Activated CD8-positive, alpha-beta memory T cell treated with anti-CD3 and anti-CD28 coated beads for 1 hour (primary cell): ENCODE measurements around the gene WWC2.

Experiments used
- DNase-seq, 2 donors: peaks; one replicate each; pipeline ENCODE4 v3.0.0-alpha.2; 2020; ENCODE audit warnings: low read depth in 1 of 2; ENCODE audit errors: extremely low read depth in 1 of 2

WWC2 gene

DNA sequence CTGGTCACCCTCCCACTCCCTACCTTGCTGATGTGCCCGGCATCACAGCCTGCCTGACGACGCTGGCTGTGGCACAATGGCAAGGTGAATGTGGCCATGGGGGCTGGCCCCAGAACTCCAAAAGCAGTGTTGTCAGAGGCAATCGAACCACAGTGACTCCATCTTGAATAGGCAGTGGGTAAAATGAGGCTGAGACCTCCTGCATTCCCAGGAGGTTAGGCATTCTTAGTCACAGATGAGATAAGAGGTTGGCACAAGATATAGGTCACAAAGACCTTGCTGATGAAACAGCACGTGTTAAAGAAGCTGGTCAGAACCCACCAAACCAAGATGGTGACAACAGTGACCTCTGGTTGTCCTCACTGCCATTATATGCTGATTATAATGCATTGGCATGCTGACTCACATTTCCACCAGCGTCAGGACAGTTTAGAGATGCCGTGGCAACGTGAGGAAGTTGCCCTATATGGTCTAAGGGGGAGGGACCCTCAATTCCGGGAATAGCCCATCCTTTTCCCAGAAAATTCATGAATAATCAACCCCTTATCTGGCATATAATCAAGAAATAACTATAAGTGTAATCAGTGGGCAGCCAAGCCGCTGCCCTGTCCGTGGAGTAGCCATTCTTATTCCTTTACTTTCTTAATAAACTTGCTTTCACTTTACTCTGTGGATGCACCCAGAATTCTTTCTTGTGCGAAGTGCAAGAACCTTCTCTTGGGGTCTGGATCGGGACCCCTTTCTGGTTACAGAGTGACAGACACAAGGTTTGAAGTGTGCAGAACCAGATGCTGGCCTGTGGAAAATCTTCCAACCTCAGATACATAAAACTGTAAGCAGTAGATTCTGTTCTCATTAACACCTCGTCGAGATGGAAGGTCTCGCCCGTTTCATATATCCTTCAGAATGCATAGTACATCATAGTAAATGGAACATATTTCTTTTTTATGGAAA lies 249.9 kb downstream of the WWC2 start:
- no peak for DNase-seq

DNA sequence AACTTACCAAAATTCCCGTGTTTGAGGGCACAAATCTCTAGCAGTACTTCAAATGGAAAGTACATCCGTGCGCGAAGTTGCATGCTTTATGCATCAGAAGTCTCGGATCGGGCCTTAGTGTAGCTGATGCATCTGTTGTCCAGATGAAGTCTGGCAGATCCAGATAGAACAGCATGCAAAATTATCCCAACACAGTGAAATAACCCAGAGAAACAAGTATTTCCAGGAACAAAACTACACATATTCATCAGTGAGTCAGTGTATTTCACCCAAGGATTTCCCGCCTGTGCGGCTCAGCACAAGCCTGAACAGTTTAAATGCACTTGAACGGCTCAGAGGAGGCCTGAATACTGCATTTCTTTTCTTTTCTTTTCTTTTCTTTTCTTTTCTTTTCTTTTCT lies 250.6 kb downstream of the WWC2 start:
- no peak for DNase-seq

DNA sequence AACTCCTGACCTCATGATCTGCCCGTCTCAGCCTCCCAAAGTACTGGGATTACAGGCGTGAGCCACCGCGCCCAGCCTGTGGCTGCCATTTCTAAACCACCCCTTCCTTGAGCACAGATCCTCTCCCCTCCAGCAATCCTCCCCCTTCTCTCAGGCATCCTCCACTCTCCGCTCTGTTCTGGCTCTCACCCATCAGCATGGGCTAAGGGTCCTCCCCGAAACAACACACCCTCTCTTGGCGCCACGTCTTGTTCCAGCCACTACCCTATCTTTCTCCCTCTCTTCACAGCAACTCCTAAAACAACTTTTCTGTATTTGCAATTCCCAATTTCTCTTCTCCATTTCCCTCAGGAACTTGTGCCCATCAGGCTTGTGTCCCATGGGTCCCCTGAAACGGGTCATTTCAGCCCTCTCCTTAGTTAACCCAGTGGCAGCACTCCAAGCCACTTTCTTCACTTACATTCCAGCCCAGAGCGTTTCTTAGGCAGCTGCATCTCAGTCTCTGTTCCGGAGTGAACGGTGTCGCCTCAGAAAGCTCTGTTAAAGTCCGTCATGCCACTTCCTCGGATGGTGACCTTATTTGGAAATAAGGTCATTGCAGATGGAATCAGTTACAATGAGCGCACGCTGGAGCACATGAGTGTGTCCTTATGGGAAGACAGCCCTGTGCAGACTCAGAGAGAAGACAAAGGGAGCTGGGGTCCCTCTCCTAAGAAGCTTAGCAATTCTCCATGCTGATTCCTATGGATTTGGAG lies 251.4 kb downstream of the WWC2 start:
- DNase-seq: no peak

GRCh38 chr4:183352546-183352945 lies 253.5 kb downstream of the WWC2 start:
- no peak for DNase-seq

- DNase-seq: no peak
Observed at GRCh38 chr4:183353557-183353956, 254.5 kb downstream of the WWC2 start.

- DNase-seq: no peak
Observed at GRCh38 chr4:183354219-183354618, 255.2 kb downstream of the WWC2 start.

- no peak for DNase-seq
Observed at GRCh38 chr4:183355405-183355804, 256.3 kb downstream of the WWC2 start.

DNA sequence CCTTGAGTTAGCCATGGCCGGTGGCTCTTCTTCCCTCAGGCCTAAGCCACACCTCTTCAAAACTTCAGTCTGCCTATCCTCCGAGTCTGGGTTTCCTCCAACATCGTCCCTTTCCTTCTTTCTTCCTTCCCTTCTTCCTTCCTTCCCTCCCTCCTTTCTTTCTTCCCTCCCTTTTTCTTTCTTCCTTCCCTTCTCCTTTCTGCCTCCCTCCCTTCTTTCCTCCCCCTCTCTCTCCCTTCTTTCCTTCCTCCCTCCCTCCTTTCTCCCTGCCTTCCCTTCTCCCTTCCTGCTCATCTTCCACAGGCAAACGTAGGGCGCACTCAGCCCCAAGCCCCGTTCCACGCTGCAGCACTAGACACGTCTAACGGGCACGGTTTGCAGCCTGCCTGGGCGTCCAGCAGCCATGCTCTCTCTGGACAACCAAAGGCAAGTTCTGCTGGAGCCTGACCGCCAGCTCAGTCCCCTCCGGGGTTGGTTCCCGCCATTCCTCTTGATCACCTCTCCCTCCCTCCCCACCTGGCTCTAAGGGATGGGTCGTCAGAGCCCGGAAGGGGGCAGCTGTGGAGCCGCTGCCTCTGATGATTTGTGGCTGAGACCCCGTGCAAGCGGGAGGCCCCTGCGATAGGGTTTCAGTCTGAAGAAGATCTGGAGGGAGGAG lies 257.2 kb downstream of the WWC2 start:
- DNase-seq: no peak

- DNase-seq: no peak
Observed at GRCh38 chr4:183356931-183357675, 258.0 kb downstream of the WWC2 start.

DNA sequence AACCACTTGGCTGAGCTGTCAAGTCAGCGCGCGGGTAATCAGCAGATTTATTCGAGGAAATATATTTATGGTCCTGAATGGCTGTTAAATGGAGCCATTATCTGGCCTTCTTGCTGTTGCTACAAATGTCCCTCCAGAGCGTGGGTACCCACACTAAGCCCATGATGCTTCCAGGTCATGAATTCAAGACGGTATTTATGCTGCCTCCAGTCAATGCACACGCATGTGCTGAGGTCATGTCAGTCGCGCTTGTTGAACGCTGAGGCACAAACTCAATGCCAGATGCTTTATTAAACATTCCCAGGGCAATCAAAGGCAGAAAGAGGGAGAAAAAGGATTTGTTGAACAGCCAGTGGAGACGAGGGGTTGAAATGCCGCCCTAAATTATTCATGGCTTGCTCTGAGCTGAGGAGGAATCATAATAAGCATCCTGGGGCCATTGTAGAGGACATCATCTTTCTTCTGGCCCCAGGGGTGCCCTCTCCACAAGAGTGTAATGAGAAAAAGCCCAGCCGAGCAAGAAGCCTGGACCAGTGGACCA lies 259.2 kb downstream of the WWC2 start:
- DNase-seq: no peak

GRCh38 chr4:183360161-183360919 lies 261.3 kb downstream of the WWC2 start:
- DNase-seq: no peak

DNA sequence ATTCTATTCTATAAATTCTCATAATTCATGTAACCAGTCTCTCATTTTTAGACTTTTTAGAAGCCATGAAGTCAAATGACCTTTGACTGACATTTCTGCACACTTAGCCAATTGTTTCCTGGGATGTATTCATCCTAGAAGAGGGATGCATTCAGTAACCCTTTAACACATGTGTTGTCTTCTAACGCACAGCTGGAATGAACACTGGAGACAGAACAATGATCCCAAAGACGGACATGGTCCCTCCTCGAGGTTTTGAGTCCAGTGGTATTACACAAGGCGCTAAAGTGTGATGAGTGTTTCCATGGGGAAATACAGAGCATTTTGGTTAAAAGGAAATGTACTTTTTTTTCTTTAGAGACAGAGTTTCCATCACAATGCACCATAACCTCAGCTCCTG lies 263.0 kb downstream of the WWC2 start:
- no peak for DNase-seq

DNA sequence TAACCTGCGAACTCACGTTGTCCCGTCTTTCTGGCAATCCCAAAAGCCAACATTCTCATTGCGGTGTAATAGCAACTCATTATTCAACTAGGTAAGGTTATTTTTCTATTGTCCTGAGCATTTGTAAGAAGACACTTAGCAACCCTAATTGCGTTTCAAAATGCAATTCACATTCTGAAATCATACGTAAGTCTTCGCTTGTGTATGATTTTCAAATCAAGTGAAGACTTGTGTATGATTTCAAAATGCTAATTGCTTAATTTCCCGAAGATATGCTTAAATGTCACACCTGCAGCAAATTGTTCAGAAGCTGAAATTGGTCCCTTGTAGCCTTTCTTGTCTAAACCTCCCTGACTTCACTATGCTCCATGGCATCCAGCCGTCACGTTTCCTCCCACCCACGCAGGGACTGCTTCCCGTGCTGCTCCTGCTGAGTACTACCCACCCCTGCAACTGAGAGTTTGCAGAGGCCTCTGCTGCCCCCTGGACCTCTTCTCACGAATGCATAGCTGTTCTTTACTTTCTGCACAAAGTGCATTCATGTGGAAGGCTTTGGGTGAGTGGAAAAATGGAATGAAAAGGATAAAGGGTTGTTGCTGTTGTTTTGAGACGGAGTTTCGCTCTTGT lies 264.0 kb downstream of the WWC2 start:
- no peak for DNase-seq

GRCh38 chr4:183364025-183364424 lies 265.0 kb downstream of the WWC2 start:
- no peak for DNase-seq

DNA sequence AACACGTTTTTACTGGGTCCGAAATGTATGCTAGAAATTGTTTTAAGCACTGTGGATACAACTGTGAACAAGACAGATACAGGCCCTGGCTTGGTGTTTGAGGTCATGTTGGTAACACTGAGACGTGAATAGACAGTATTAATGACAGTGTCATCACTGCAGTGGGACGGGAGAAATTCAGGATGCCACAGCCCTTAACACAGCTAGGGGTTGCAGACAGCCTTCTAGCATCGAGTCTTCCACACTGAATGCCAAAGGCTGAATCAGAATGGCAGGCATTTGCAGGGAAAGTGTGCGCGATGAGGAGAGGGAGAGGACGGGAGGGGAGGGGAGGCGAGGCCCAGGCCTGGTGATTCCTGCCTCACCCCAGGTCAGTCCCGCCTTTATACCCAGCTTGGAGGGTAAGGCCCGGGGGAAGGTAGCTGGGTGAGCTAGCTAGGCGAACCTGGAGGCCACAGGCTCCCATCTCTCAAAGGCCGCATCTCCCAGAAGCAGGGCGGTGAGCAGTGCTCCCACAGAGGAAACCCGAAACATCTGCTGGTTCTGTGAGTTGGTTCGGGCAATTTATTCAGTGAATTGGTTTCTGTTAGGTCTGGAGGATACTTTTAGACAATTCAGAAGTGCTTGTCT lies 267.3 kb downstream of the WWC2 start:
- DNase-seq: no peak

GRCh38 chr4:183369073-183369472 lies 270.0 kb downstream of the WWC2 start:
- no peak for DNase-seq
